ENCODE results near the gene FXYD5.

- TF ChIP-seq EZH2 (IDR thresholded peaks at IDR 0.05; ENCODE audit: borderline replicate concordance, insufficient read depth, low read depth, low read length, poor library complexity, severe bottlenecking) (no peak), CTCF (IDR thresholded peaks at IDR 0.05) (no peak)
Measured at GRCh38 chr19:35205733-35206323, 51.3 kb downstream of the FXYD5 start.

Data from B cell (primary cell).